ENCODE measurements around the gene NUDT3.

Gene NUDT3

DNA sequence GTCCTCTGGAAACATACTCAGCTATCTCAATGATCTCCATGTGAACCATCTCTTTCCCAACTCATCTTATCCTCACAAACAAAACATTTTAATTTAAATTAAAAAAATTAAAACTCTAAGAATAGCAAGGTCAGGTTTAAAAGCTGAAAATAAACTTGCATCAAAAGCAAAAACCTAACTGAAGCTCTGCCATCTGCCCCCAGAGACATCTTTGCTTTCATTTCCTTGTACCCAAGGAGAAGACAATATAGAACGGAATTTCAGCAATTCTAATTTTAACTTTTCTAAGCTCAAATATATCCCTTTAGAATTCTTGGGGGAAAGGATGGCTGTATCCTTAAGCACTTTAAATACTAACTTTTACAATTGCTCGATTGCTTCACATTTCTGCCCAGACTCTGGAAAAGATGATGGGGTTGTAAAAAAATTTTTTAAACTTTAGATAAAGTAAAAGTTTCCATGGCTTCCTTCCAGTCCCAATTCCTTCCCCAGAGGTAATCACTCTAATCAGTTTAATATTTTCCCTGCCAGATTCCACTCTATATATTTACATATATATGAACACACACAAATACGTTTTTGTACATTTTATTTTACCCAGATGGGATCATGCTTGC is 74.5 kb downstream of the NUDT3 start:
- DNase-seq: no peak

DNA sequence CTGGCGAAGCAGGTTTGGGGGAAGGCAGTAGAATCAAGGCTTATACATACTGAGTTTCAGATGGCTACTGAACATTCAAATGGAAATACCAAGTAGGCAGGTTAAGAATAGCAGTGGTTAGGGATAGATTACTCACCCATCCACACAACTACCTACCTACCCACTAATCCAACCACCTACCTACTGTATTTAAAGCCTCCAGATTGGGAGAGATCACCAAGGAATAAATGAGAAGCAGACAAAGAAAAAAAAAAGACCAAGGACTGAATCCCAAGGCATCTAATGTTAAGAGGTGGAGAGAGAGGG is 75.3 kb downstream of the NUDT3 start:
- DNase-seq: no peak

DNA sequence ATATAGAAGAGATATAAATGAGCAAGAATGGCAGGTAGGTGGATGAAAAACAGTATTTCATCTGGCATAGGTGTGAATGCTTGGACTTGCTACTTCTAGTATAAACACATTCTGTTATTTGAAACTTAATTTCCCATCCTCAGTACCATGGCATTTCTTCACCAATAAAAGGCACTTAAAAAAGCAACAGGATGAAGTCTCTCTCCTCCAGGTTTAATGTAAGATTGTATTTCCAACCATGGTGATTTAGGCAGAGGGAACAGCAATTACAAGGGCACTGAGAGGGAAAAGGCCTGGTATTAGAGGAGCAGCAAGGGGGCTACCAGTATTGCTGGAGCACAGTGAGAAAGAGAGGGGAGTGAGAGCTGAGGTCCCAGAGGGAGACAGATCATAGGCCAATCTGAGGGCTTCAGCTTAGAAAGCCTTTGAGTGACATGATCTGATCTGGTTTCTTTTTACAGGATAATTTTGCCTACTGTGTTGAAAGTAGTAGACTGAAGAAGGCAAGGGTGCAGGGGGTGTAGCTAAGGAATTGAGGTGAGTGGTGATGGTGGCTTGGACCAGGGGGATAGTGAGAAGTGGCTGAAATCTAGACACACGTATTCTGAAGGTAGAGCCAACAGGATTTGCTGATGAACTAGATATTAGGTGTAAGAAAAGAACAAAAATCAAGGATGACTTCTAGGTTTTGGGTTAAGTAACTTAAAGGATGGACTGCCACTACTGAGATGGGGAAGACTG is 75.9 kb downstream of the NUDT3 start:
- no peak for DNase-seq

DNA sequence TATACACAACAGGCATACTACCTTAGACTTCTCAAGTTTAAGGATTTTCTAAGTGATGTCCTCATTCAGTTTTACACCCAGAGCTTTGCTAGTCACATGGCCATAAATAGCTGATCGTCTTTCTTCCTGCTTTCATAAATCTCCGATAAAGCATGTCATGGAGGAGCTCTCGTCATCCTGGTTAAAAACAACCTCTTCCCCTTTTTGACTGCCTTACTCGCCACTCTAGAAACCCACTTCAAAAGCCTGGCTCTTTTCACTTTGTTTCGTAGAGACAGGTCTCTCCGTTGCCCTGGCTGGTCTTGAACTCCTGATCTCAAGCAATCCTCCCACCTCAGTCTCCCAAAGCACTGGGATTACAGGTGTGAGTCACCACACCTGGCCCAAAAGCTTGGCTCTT is 76.7 kb downstream of the NUDT3 start:
- no peak for DNase-seq

DNA sequence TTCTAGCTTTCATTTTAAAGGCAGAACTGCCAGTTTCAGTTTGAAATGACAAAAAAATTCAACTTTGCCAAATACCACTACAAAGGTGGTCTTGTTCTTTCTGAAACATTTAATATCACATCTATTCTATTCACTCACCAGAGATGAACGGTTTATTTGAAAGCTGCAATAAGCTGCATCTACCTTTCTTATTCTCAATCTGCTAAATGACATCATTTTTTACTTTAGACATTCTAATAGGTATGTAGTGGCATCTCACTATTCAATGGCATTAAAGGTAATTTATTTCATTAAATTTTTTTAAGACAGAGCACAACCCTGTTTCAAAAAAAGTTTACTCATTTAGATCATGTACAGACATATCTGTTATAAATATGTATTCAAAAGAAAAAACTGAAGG is 77.2 kb downstream of the NUDT3 start:
- DNase-seq: no peak

DNA sequence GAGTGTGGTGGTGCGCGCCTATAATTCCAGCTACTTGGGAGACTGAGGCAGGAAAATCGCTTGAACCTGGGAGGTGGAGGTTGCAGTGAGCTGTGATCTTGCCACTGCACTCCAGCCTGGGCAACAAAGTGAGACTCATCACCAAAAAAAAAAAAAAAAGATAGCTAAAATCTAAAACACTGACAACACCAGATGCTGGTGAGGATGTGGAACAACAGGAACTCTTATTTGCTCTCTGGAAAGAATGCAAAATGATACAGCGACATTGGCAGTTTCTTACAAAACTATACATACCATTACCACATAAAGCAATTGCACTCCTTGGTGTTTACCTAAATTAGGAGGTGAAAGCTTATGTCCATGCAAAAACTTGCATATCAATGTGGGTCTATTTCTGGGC is 80.2 kb downstream of the NUDT3 start:
- DNase-seq: no peak

GRCh38 chr6:34310817-34311216 is 81.7 kb downstream of the NUDT3 start:
- no peak for DNase-seq

DNA sequence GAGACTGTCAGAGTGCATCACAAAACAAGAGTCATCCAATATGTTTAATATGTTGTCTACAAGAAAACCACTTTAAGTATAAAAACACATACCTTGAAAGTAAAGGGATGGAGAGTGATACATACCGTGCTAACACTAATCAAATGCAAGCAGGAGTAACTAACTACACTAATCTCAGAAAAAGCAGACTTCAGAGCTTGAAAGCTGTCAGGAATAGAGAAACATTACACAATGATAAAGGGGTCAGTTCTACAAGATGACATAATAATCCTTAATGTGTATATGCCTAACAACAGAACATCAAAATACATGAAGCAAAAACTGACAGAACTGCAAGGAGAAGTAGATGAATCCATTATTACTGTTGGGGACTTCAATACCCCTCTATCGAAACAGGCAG is 84.0 kb downstream of the NUDT3 start:
- no peak for DNase-seq

GRCh38 chr6:34305982-34306708 is 86.3 kb downstream of the NUDT3 start:
- no peak for DNase-seq

- DNase-seq: no peak
These were observed 87.0 kb downstream of the NUDT3 start for GRCh38 chr6:34305497-34305896.

DNA sequence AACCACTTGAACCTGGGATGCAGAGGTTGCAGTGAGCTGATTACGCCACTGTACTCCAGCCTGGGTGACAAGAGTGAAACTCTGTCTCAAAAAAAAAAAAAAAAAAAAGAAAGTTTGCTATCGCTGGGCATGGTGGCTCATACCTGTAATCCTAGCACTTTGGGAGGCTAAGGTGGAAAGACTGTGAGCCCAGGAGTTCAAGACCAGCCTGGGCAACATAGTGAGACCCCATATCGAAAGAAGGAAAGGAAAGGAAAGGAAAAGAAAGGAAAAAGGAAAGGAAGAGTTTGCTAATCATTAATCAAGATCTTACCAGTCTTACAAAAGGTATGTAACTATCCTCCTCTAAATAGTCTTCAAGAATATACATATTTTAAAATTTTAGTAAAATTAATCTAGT is 88.3 kb downstream of the NUDT3 start:
- no peak for DNase-seq

DNA sequence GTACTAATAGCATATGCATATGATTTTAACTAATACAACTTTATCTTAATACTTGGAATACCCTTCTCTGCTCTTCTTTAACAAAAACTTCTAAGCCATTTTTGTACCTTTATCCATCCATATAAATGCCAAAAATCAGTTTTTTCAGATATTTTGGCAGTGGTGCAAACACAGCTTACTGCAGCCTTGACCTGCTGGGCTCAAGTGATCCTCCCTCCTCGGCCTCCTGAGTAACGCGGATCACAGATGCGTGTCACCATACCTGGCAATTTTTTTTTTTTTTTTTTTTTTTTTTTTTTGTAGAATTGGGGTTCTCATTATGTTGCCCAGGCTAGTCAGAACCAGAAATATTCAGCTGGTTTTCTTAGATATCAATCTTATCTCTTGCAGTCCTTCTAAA is 89.5 kb downstream of the NUDT3 start:
- DNase-seq: no peak

- DNase-seq: no peak
These were observed 91.1 kb downstream of the NUDT3 start for GRCh38 chr6:34301408-34301807.

GRCh38 chr6:34300332-34300751 is 92.1 kb downstream of the NUDT3 start:
- DNase-seq: no peak

DNA sequence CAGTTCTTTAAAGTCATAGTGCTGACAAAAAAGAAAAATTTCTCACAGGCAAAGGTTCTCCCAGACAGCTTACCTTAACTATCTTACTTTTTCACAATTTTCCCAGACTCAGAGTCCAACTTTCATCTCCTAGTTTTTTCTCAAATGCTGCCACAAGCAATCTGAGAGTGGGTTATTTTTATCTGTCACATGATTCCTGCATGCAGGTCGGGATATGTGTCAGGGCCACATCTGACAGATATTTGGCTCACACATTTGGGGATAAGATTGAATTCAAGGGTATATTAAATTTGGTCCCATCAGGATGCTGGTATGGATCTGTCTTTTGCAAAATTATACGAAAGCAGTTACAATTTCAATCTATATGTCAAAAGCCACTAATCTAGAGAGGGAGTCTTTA is 93.5 kb downstream of the NUDT3 start:
- no peak for DNase-seq

GRCh38 chr6:34295721-34296120 is 96.7 kb downstream of the NUDT3 start:
- no peak for DNase-seq

DNA sequence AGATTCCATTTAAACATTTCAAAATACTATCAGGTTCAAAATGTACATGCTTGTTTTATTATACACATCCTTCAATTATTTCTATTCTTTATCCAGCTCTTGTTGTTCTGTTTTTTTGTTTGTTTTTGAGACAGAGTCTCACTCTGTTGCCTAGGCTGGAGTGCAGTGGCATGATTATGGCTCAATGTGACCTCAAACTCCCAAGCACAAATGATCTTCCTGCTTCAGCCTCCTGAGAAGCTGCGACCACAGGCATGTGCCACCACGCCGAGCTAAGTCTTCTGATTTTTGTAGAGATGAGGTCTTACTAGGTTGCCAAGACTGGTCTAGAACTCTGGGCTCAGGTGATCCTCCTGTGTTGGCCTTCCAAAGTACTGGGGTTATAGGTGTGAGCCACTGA is 99.5 kb downstream of the NUDT3 start:
- no peak for DNase-seq

DNA sequence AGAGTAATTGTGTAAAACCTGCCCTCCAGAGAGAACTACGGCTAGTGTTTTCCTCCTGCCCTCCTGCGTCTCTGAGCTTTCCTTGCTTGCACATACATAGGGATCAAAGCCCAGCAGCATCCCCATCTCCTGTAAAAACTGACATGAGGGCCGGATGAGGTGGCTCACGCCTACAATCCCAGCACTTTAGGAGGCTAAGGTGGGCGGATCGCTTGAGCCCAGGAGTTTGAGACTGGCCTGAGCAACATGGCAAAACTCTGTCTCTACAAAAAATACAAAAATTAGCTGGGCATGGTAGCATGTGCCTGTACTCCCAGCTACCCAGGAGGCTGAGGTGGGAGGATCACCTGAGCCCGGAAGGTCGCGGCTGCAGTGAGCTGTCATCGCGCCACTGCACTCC is 103.3 kb downstream of the NUDT3 start:
- no peak for DNase-seq

DNA sequence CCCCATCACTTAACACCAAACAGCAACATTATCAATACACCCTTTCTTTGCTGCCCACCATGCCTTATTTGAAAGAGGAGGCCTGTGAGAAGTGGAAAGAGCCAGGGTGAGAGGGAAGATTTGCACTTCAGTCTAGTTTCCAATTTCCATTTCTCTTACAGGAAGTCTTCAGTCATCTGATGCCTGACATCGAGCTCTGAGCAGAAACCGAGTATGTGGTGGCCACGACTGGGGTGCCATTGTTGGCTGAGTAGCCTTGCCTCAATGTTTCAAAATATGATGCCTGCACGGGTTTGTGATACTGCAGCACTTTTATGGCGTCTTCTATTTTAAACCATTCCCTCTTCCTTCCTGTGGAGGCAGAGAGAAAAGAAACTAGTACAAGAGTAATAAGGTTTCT is 103.9 kb downstream of the NUDT3 start:
- no peak for DNase-seq

GRCh38 chr6:34285448-34286164 is 106.9 kb downstream of the NUDT3 start:
- DNase-seq: no peak

- no peak for DNase-seq
These were observed 107.7 kb downstream of the NUDT3 start for GRCh38 chr6:34284563-34285447.

- DNase-seq: no peak
These were observed 110.7 kb downstream of the NUDT3 start for GRCh38 chr6:34281702-34282334.

All from activated effector memory CD4-positive, alpha-beta T cell treated with anti-CD3 and anti-CD28 coated beads, Interleukin-2, amount 50 U/mL, for 16 hours (primary cell).